COR-L47 (cell line): Measurements from ENCODE around the gene CPT1A.

Experiments used
- DNase-seq: peaks from one replicate; lab custom pipeline; 2025; lab: John Stamatoyannopoulos, UW

Gene CPT1A

GRCh38 chr11:68757711-68758110, 84.0 kb downstream of the CPT1A start:
- no peak for DNase-seq

- no peak for DNase-seq
These were observed 85.4 kb downstream of the CPT1A start for GRCh38 chr11:68756171-68756766.

- DNase-seq, result no peak
These were observed 88.4 kb downstream of the CPT1A start for GRCh38 chr11:68753300-68753699.

GRCh38 chr11:68751331-68751856, 90.3 kb downstream of the CPT1A start, which contains the start of gene TESMIN:
TESMIN (minus strand) TSS chr11:68751520; CDS start chr11:68750660, 860 bp downstream.
- peak; percentile 28 for DNase-seq

GRCh38 chr11:68751004-68751325, 90.8 kb downstream of the CPT1A start:
- no peak for DNase-seq

- no peak for DNase-seq
These were observed 91.3 kb downstream of the CPT1A start for GRCh38 chr11:68750195-68751003.

GRCh38 chr11:68749229-68750123, 92.2 kb downstream of the CPT1A start:
- DNase-seq, result no peak

GRCh38 chr11:68748061-68748460, 93.7 kb downstream of the CPT1A start:
- DNase-seq, result no peak

- DNase-seq, result no peak
These were observed 98.2 kb downstream of the CPT1A start for GRCh38 chr11:68743539-68743938.

- DNase-seq, result no peak
These were observed 100.3 kb downstream of the CPT1A start for GRCh38 chr11:68741463-68741862.

- no peak for DNase-seq
These were observed 106.1 kb downstream of the CPT1A start for GRCh38 chr11:68735646-68736045.

GRCh38 chr11:68735125-68735524, 106.6 kb downstream of the CPT1A start:
- no peak for DNase-seq

GRCh38 chr11:68734111-68734510, 107.6 kb downstream of the CPT1A start:
- no peak for DNase-seq

- DNase-seq, result no peak
These were observed 113.9 kb downstream of the CPT1A start for GRCh38 chr11:68727783-68728182.

GRCh38 chr11:68724293-68724692, 117.4 kb downstream of the CPT1A start:
- DNase-seq, result no peak

- no peak for DNase-seq
These were observed 119.6 kb downstream of the CPT1A start for GRCh38 chr11:68722143-68722542.

- DNase-seq, result no peak
These were observed 120.6 kb downstream of the CPT1A start for GRCh38 chr11:68721075-68721474.

GRCh38 chr11:68715456-68716122, 126.1 kb downstream of the CPT1A start:
- DNase-seq, result no peak

- DNase-seq, result no peak
These were observed 127.5 kb downstream of the CPT1A start for GRCh38 chr11:68714060-68714856.

GRCh38 chr11:68711114-68711513, 130.6 kb downstream of the CPT1A start:
- DNase-seq, result no peak

GRCh38 chr11:68710409-68710808, 131.3 kb downstream of the CPT1A start:
- DNase-seq, result no peak
